ENCODE measurements around the gene TUBA4A.

TUBA4A gene

DNA sequence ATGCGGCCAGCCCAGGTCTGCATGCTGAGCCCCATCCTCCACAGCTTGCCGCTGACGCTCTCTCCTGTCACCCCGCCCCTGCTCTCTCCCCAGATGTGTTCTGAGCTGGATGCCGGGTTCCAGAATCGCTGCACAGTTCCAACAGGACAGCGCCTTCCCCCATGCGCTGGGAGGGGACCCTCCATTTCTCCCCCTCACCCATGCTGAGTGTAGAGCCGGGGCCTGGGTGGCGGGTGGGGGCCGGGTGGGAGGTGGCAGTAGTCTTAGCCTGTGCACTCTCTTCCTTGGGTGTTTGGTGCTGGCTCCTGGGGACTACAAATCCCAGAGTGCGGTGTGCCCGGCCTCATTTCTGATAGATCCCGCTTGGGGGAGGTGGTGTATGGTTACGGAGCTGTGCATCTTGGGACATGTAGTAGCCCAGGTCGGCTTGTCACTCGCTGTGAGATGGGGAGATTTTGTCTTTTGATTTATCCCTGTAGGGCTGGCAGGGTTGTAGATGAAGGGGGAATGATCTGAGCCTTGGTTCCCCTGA, 32.2 kb upstream of the TUBA4A start:
- TF ChIP-seq, protein P1, sequence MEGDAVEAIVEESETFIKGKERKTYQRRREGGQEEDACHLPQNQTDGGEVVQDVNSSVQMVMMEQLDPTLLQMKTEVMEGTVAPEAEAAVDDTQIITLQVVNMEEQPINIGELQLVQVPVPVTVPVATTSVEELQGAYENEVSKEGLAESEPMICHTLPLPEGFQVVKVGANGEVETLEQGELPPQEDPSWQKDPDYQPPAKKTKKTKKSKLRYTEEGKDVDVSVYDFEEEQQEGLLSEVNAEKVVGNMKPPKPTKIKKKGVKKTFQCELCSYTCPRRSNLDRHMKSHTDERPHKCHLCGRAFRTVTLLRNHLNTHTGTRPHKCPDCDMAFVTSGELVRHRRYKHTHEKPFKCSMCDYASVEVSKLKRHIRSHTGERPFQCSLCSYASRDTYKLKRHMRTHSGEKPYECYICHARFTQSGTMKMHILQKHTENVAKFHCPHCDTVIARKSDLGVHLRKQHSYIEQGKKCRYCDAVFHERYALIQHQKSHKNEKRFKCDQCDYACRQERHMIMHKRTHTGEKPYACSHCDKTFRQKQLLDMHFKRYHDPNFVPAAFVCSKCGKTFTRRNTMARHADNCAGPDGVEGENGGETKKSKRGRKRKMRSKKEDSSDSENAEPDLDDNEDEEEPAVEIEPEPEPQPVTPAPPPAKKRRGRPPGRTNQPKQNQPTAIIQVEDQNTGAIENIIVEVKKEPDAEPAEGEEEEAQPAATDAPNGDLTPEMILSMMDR (IDR thresholded peaks at IDR 0.05; ENCODE audit: low read depth, low read length), result no peak
- no peak overlapping the region for H3K4me3 ChIP-seq (ENCODE audit: low read depth, low read length)

- TF ChIP-seq, protein P1 (IDR thresholded peaks at IDR 0.05; ENCODE audit: low read depth, low read length), result no peak
- H3K4me3 ChIP-seq (ENCODE audit: low read depth, low read length), result no peak overlapping the region
These were observed 31.6 kb upstream of the TUBA4A start for GRCh38 chr2:219285373-219285735.

- TF ChIP-seq, protein P1 (IDR thresholded peaks at IDR 0.05; ENCODE audit: low read depth, low read length), result no peak
- no peak overlapping the region for H3K4me3 ChIP-seq (ENCODE audit: low read depth, low read length)
These were observed 31.0 kb upstream of the TUBA4A start for GRCh38 chr2:219284501-219285372.

GRCh38 chr2:219282943-219283581, 29.3 kb upstream of the TUBA4A start:
- no peak overlapping the region for H3K4me3 ChIP-seq (ENCODE audit: low read depth, low read length)
- TF ChIP-seq, protein P1 (IDR thresholded peaks at IDR 0.05; ENCODE audit: low read depth, low read length), result no peak

- TF ChIP-seq, protein P1 (IDR thresholded peaks at IDR 0.05; ENCODE audit: low read depth, low read length), result no peak
- H3K4me3 ChIP-seq (ENCODE audit: low read depth, low read length), result no peak overlapping the region
These were observed 28.7 kb upstream of the TUBA4A start for GRCh38 chr2:219282375-219282774.

GRCh38 chr2:219281588-219281987, 27.9 kb upstream of the TUBA4A start:
- TF ChIP-seq, protein P1 (IDR thresholded peaks at IDR 0.05; ENCODE audit: low read depth, low read length), result no peak
- no peak overlapping the region for H3K4me3 ChIP-seq (ENCODE audit: low read depth, low read length)

DNA sequence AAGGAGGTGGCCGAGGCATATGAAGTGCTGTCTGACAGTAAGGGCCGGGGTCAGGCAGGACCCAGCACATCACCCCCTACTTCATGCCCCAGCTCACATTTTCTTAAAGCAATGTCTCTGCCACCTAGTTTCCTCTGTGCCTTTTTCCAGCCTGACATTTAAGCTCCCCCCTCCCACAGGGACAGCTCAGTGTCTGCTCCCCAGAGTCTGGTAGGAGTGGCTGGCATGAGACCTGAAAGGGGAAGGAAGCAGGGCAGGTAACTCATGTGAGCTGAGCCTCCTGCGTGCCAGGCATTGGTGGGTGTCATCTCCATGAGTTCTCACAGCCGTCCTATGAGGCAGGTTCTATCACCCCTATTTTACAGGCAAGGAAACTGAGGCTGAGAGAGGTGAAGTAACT, 26.9 kb upstream of the TUBA4A start:
- H3K4me3 ChIP-seq (ENCODE audit: low read depth, low read length), result no peak overlapping the region; the same call in 1 of the 2 replicates

More for the DNA sequence above, 26.9 kb upstream of the TUBA4A start:
- TF ChIP-seq, protein P1 (IDR thresholded peaks at IDR 0.05; ENCODE audit: low read depth, low read length), result no peak
